SJSA1 (cell line): ENCODE measurements around the gene TMEM150A. TPM values are rescaled to one million over a fixed set of nuclear protein-coding genes. Genes with fewer than 3 reads are reported as not detected.

Experiments
- DNase-seq, 2 experiments: peaks; one replicate each; pipeline ENCODE4 v3.0.0-alpha.2; 2015 to 2020; ENCODE audit warnings: low spot score in 2 of 2, low read depth in 1 of 2
- H3K27ac ChIP-seq: fragments of 250-450 bp; sonication (Bioruptor Pico); 2 replicates; pipeline ENCODE4 v1.5.1; 2020; ENCODE audit warnings: mild to moderate bottlenecking, moderate library complexity
- H3K27me3 ChIP-seq: fragments of 250-450 bp; sonication (Bioruptor Pico); replicated peaks from 2 replicates; pipeline ENCODE4 v1.5.1; 2020; ENCODE audit warnings: mild to moderate bottlenecking, moderate library complexity
- H3K36me3 ChIP-seq: fragments of 250-450 bp; sonication (Bioruptor Pico); 2 replicates; pipeline ENCODE4 v1.5.1; 2020; ENCODE audit warnings: mild to moderate bottlenecking
- H3K4me1 ChIP-seq: fragments of 250-450 bp; sonication (Bioruptor Pico); replicated peaks from 2 replicates; pipeline ENCODE4 v1.6.1; 2021; ENCODE audit warnings: mild to moderate bottlenecking
- H3K4me3 ChIP-seq: fragments of 250-450 bp; sonication (Bioruptor Pico); 2 replicates; pipeline ENCODE4 v1.5.1; 2020; ENCODE audit warnings: mild to moderate bottlenecking
- H3K9me3 ChIP-seq: fragments of 250-450 bp; sonication (Bioruptor Pico); replicated peaks from 2 replicates; pipeline ENCODE4 v1.5.1; 2020; ENCODE audit warnings: mild to moderate bottlenecking
- total RNA-seq: library from RNA; depleted of rRNA; stranded (reverse); fragments of >200 nt; shearing (Covaris generic); gene quantifications from 2 replicates; pipeline ENCODE4 v1.2.3, GENCODE V29; 2014; rRNA removed

TMEM150A gene, protein sequence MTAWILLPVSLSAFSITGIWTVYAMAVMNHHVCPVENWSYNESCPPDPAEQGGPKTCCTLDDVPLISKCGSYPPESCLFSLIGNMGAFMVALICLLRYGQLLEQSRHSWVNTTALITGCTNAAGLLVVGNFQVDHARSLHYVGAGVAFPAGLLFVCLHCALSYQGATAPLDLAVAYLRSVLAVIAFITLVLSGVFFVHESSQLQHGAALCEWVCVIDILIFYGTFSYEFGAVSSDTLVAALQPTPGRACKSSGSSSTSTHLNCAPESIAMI
- 1.0 and 5.1 TPM in 2 replicates for total RNA-seq

DNA sequence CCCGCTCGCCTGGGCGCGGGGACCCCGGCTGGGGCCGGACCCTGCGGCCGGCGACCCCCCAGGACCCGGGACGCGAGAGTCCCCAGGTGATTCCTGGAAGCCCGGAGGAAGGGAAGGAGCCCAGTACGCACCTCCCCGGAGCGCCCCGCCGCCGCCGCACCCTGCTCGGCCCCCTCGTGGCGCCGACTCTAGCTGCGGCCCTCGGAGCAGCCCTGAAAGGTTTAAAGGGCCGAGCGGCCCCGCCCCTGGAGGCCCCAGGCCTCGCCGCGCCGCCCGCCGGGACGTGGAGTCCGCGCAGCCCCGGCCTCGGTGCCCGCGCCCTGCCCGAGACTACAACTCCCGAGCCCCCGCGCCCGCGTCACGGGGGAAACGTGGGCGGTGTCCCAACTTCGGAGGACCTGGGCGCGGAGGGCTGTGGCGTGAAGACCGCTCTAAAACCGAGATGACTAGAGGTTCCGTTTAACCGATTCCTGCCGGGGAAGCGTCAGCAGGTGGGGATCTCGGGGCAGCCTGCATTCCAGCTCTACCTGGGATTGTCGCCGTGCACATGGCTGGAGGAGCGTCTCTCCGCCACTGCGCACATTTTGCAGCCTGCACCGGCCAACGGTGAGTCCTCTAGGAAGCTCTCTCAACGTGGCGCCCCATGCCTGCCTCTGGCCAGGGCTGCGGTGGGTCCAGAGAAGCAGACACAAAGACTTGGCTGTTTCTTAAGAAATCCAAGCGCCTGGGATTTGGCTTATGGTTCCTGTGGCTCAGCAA is at the start of gene TMEM150A:
Gene TMEM150A, minus strand, starts transcription at position 223 of the 759 bp plus-strand sequence. CDS start 750 bp downstream, outside the sequence.
- H3K36me3 ChIP-seq, result peaks cover 24% of the 10 kb centered on the region
- H3K4me1 ChIP-seq, result peaks cover 41% of the 10 kb centered on the region
- peak; percentile 79 to 90 for DNase-seq

DNA sequence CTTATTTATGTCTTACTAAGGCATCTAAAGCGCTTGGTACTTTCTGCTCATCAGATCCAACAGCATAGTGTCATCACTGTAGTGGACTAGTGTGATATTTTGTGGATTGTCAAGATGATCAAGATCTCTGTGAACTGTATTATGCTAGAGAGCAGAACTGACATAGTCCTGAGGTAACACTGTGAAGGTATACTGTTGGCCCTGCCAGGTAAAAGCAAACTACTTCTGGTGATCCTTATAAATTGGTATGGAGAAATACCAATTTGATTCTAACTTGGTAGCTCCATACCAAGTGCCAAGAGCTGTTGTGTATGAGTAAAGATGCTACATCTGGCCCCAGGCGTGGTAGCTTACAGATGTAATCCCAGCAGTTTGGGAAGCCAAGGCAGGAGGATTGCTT is 49.6 kb upstream of the TMEM150A start:
- DNase-seq, result no peak
- no peak overlapping the region for H3K4me3 ChIP-seq
- peaks cover 25% of the 10 kb centered on the region for H3K4me1 ChIP-seq
- H3K9me3 ChIP-seq, result no peaks in the 10 kb centered on the region
- peaks cover 74% of the 10 kb centered on the region for H3K36me3 ChIP-seq
- H3K27me3 ChIP-seq, result no peaks in the 10 kb centered on the region
- no peak overlapping the region for H3K27ac ChIP-seq

More for the DNA sequence above, at the start of gene TMEM150A:
- no peak within 1 kb of the TSS for H3K27ac ChIP-seq
- H3K9me3 ChIP-seq, result no peaks in the 10 kb centered on the region
- peak within 1 kb of the TSS; percentile 50 for H3K4me3 ChIP-seq
- H3K27me3 ChIP-seq, result no peaks in the 10 kb centered on the region

DNA sequence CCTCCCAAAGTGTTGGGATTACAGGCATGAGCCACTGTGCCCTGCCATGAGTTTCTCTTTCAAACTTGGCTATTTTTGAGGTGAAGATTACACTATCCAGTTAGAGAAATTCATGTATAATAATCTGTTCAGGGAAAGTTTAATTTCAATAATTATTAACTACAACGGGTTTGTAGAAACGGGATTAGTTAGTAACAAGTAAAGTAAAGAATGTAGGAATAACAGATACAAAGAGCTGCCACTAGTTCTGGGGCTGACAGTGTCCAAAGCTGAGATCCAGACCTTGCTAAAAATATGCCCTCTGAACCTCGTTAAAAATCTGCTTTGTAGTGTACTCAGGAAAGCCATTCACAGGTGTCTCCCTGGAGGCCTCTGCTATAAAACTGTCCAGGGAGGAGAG is 48.6 kb upstream of the TMEM150A start:
- DNase-seq, result no peak
- Histone ChIP-seq H3K9me3 (no peaks in the 10 kb centered on the region), H3K27ac (no peak overlapping the region), H3K4me1 (peaks cover 23% of the 10 kb centered on the region), H3K27me3 (no peaks in the 10 kb centered on the region), H3K36me3 (peaks cover 80% of the 10 kb centered on the region), H3K4me3 (no peak overlapping the region)

DNA sequence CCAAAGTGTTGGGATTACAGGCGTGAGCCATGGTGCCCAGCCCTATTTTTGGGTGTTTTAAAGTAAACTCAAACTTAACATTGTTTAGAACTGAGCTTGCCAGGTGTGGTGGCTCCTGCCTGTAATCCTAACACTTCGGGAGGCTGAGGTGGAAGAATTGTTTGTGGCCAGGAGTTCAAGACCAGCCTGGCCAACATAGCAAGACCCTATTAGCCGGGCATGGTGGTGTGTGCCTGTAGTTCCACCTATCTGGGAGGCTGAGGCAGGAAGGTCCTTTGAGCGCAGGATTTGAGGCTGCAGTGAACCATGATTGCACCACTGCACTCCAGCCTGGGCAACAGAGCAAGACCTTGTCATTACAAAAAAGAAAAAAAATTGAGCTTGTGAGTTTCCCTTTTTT is 48.0 kb upstream of the TMEM150A start:
- H3K27ac ChIP-seq, result no peak overlapping the region; the same call in 1 of the 2 replicates

DNA sequence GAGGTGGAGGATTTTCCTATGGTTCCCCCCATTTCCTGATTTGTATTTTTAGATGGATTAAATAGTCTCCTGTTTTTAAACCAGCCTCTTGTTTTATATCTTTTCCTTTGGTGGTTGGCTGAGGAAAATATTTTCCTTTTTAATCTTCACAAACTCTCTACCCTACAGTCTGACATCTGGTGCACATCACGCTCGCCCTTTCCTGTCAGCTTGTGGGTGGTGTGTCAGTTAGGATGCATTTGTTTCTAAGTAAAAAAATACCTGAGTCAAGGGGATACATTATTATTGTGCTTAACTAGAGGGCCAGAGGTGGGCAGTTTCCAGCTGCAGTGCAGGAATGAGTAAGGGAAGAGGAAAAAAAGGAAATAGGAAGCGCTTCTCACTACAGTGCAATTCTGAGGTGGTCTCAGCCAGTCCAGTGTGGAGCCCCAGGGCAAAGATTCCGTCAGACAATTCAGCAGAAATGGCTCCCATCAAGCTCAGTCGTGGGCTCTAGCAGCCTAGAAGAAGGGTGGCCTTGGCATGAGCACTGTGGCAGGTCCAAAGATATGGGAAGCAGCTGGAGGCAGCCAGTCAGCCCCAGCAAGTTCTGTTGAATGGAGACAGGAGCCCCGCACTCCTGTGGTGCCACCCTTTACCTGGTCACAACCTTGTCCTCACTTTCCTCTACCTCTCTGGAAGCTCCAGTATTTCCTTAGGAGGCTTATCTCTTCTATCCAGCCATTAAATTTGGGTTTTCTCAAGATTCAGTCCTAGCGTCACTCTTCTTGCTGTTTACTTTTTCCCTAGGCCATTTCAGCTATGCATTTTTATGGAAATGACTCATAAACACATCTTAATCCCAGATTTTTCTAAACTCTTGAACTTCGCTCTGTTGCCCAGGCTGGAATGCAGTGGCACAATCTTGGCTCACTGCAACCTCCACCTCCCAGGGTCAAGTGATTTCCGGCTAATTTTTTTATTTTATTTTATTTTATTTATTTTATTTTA is 47.0 kb upstream of the TMEM150A start:
- Histone ChIP-seq H3K4me1 (peaks cover 21% of the 10 kb centered on the region), H3K27ac (peak overlapping the region; percentile 13), H3K36me3 (peaks cover 92% of the 10 kb centered on the region), H3K27me3 (no peaks in the 10 kb centered on the region), H3K4me3 (no peak overlapping the region), H3K9me3 (no peaks in the 10 kb centered on the region)
- DNase-seq, result peak in 1 of 2 experiments; percentile 62

More for the DNA sequence above, 48.0 kb upstream of the TMEM150A start:
- DNase-seq, result no peak
- H3K4me1 ChIP-seq, result peaks cover 21% of the 10 kb centered on the region
- H3K9me3 ChIP-seq, result no peaks in the 10 kb centered on the region
- H3K27me3 ChIP-seq, result no peaks in the 10 kb centered on the region
- no peak overlapping the region for H3K4me3 ChIP-seq
- peaks cover 82% of the 10 kb centered on the region for H3K36me3 ChIP-seq

DNA sequence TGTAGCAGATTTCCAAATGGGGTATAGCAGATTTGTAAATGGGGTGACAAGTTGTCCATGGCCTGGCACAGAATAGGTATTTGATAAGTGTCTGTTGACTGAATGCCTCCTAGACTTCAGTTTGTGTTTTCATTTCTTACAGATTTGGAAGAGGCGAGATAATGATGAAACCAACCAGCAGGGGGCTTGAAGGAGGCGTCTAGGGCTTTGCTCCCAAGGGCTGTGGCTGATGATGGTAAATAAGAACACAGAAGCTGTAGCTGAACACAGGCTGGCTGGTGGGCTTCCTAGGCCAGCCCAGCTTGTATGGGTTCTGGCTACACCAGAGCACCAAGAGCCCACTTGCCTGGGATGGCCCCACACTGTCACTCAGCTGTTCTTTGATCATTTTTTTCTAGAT is 46.1 kb upstream of the TMEM150A start:
- Histone ChIP-seq H3K36me3 (peaks cover 93% of the 10 kb centered on the region), H3K4me3 (no peak overlapping the region), H3K27ac (no peak overlapping the region), H3K4me1 (peaks cover 21% of the 10 kb centered on the region), H3K27me3 (no peaks in the 10 kb centered on the region), H3K9me3 (no peaks in the 10 kb centered on the region)
- DNase-seq, result peak; percentile 44 to 60

DNA sequence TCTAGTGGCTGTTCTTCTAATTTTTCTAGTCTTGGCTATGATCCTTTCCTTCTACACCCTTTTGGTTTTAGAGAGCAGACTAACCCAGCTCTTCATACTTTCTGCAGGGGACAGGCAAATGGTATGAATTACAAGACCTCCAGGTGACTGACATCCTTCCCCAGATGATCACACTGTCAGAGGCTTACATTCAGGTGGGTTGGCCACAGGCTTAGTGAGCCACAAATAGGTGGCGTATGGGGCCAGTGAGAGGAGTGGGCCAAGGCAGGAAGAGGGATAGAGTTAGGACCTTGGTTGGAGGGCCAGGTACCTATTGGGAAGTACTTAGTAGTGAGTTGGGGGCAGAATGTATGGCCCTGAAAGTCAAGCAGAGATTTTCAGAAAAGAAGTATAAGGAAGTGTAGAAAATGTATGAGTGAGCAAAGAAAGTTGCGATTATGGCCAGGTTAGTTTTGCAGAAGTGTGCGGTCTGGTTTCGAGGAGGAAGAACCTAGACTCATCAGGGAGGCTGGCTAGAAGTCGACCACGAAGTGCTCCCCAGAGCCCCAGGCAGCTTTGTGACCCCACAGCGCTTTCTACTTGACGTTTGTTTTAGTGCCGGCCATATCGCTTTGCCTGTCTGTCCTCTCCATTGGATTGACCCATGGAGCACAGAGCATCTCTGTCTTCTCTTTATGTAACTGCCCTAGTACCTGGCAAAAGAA is 45.5 kb upstream of the TMEM150A start:
- no peaks in the 10 kb centered on the region for H3K9me3 ChIP-seq
- peaks cover 21% of the 10 kb centered on the region for H3K4me1 ChIP-seq
- peaks cover 95% of the 10 kb centered on the region for H3K36me3 ChIP-seq
- no peak for DNase-seq
- no peaks in the 10 kb centered on the region for H3K27me3 ChIP-seq
- H3K4me3 ChIP-seq, result no peak overlapping the region
- H3K27ac ChIP-seq, result no peak overlapping the region

DNA sequence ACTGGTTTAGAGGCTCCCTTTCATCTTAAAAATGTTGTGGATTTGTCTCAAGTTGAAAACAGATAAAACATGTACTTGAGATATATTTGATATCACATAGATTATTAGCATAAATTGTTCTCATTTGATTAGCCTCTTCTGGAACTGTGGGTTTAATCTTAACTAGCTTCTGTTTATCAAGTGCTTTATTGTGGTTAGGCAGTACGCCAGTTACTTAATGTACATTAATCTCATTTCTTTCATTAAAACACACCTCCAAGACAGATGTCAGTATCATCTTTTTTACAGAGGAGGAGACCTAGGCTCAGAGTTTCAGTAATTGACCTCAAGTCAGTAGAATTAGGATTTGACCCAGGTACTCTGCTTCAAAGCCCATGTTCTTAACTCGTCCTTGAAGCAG is 43.7 kb upstream of the TMEM150A start:
- H3K9me3 ChIP-seq, result no peaks in the 10 kb centered on the region
- DNase-seq, result no peak
- H3K4me3 ChIP-seq, result no peak overlapping the region
- no peak overlapping the region for H3K27ac ChIP-seq
- peaks cover 21% of the 10 kb centered on the region for H3K4me1 ChIP-seq
- no peaks in the 10 kb centered on the region for H3K27me3 ChIP-seq
- peaks cover 98% of the 10 kb centered on the region for H3K36me3 ChIP-seq

DNA sequence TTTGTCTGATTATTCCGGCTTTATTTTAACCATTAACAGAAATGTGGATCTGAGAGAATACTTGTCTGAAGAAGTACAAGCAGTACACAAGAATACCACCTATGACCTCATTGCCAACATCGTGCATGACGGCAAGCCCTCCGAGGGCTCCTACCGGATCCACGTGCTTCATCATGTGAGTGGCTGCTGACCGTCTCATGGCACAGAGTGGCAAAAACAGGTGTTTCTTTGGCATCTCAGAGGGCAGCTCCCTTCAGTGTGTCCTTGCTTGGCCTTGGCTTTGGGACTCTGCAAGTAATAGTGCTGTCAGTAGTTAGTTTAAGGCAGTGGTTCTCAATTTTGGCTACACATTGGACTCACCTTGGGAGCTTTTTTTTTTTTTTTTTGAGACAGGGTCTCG is 42.4 kb upstream of the TMEM150A start:
- no peaks in the 10 kb centered on the region for H3K27me3 ChIP-seq
- no peak overlapping the region for H3K4me3 ChIP-seq
- no peaks in the 10 kb centered on the region for H3K9me3 ChIP-seq
- DNase-seq, result no peak
- H3K27ac ChIP-seq, result no peak overlapping the region
- peaks cover 16% of the 10 kb centered on the region for H3K4me1 ChIP-seq
- H3K36me3 ChIP-seq, result peaks cover 99% of the 10 kb centered on the region

DNA sequence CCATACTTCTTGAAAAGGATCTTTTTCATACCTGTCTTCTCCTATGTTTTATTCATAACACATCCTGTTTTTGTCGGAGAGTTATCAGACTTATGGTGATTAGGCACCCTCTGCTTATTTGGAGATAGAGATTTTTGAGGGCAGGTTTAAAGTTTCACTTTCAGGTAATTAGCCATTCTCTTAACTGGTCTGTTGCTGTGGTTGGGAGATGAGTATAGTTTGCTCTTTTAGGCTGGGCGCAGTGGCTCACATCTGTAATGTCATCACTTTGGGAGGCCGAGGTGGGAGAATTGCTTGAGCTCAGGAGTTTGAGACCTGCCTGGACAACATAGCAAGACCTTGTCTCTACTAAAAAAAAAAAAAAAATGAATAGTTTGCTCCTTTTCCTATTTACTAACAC is 40.2 kb upstream of the TMEM150A start:
- H3K27me3 ChIP-seq, result no peaks in the 10 kb centered on the region
- H3K9me3 ChIP-seq, result no peaks in the 10 kb centered on the region
- H3K4me1 ChIP-seq, result peaks cover 1% of the 10 kb centered on the region; the same call in 1 of the 2 replicates
- no peak for DNase-seq
- H3K4me3 ChIP-seq, result no peak overlapping the region
- H3K27ac ChIP-seq, result no peak overlapping the region
- peaks cover 100% of the 10 kb centered on the region for H3K36me3 ChIP-seq

DNA sequence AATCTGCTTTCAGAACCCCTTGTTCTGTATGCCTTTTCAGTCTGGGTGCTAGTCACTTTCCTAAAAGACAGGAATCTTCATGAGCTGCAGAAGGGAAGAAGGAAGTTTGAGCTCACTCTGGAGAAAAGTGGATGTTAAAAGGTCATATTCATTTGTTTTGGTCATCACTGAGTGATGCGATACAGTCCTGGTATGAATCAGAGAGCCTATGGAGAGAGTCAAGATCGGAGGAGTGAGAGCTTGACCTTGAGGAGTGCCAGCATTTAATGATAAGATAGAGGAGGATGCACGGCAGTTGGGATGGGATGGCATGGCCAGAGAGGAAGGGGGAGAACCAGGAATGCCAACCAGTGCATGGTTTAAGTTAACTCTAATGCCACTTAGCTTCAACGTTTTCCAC is 33.1 kb upstream of the TMEM150A start:
- Histone ChIP-seq H3K36me3 (peaks cover 98% of the 10 kb centered on the region), H3K9me3 (no peaks in the 10 kb centered on the region), H3K4me1 (peaks cover 4% of the 10 kb centered on the region; the same call in 1 of the 2 replicates), H3K27ac (no peak overlapping the region), H3K27me3 (no peaks in the 10 kb centered on the region), H3K4me3 (no peak overlapping the region)
- no peak for DNase-seq

DNA sequence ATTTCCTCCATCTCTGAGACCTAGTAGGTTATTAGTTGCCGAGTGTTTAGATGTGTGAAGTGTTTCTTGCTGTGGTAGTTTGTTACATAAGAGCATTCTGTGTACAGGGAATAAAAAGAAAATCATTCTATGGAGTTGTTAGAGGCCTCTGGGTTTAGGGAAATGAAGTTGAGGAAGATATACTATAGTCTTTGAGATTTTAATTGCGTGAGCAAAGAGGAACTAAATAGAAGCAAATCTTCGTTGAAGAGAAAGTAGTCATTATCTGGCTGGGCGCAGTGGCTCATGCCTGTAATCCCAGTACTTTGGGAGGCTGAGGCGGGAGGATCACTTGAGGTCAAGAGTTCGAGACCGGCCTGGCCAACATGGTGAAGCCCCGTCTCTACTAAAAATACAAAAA is 32.5 kb upstream of the TMEM150A start:
- H3K27me3 ChIP-seq, result no peaks in the 10 kb centered on the region
- H3K36me3 ChIP-seq, result peaks cover 98% of the 10 kb centered on the region
- peaks cover 4% of the 10 kb centered on the region; the same call in 1 of the 2 replicates for H3K4me1 ChIP-seq
- H3K9me3 ChIP-seq, result no peaks in the 10 kb centered on the region
- H3K27ac ChIP-seq, result no peak overlapping the region
- no peak for DNase-seq
- H3K4me3 ChIP-seq, result no peak overlapping the region

DNA sequence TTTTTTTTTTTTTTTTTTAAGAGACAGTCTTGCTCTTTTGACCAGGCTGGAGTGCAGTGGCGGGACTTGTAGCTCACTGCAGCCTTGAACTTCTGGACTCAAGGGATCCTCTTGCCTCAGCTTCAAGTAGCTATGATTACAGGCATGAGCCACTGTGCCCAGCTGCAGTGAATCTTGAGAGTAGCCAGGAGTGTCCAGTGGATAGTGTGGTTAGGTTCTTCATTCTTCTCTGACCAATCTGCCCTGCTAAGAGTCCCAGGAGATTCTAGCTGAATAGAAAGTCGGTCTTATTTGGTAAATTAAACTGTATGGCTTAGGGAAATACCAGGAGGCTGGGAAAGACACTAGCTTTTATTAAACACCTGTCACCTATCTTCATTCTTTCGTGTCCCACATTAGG is 28.8 kb upstream of the TMEM150A start:
- Histone ChIP-seq H3K36me3 (peaks cover 98% of the 10 kb centered on the region), H3K27ac (no peak overlapping the region), H3K4me1 (no peaks in the 10 kb centered on the region), H3K27me3 (no peaks in the 10 kb centered on the region), H3K4me3 (no peak overlapping the region), H3K9me3 (no peaks in the 10 kb centered on the region)
- no peak for DNase-seq
